ENCODE measurements around the gene CD300A.

The CD300A gene

GRCh38 chr17:74524653-74525464 lies 58.4 kb downstream of the CD300A start:
- DNase-seq: no peak

GRCh38 chr17:74525465-74525725 lies 59.0 kb downstream of the CD300A start:
- no peak for DNase-seq

GRCh38 chr17:74525781-74526288 lies 59.4 kb downstream of the CD300A start:
- no peak for DNase-seq

GRCh38 chr17:74526681-74527080 lies 60.2 kb downstream of the CD300A start:
- DNase-seq: no peak

GRCh38 chr17:74527081-74527480 lies 60.6 kb downstream of the CD300A start:
- no peak for DNase-seq

GRCh38 chr17:74527756-74528155 lies 61.3 kb downstream of the CD300A start:
- DNase-seq: no peak

- no peak for DNase-seq
These were observed 62.2 kb downstream of the CD300A start for GRCh38 chr17:74528491-74529199.

GRCh38 chr17:74529243-74529642 lies 62.8 kb downstream of the CD300A start:
- DNase-seq: no peak

- DNase-seq: no peak
These were observed 64.4 kb downstream of the CD300A start for GRCh38 chr17:74530831-74531150.

- DNase-seq: no peak
These were observed 64.9 kb downstream of the CD300A start, which contains the start of gene CD300LB for GRCh38 chr17:74531231-74531761. Gene CD300LB, minus strand, starts transcription at chr17:74531475. Its CDS starts 125 bp downstream, at chr17:74531350.

GRCh38 chr17:74532115-74532514 lies 65.7 kb downstream of the CD300A start:
- peak; percentile 58 for DNase-seq

Measured in NCI-H446 treated with DMSO at 0.1 percent for 48 hours (cell line).